ENCODE measurements around the gene RGS10.

- TF ChIP-seq CTCF (IDR thresholded peaks at IDR 0.05; ENCODE audit: insufficient read depth, low read length, poor library complexity, severe bottlenecking) (no peak), EZH2phosphoT487 (conservative IDR thresholded peaks at IDR 0.05; ENCODE audit: low read length) (no peak)
These were observed 49.4 kb downstream of the RGS10 start for GRCh38 chr10:119493155-119493554.
